AG09319 (cell line): ENCODE data around the gene SORBS1.
"Not testable (repeated sequence)": the region's sequence is repeated elsewhere in the genome, so short reads cannot be mapped to it uniquely, and the experiment has no call there.

Experiments
- DNase-seq: peaks from one replicate; pipeline ENCODE4 v3.0.0-alpha.2; 2010; ENCODE audit warnings: low read depth; ENCODE audit errors: extremely low read depth
- CTCF ChIP-seq: IDR thresholded peaks from 2 replicates; pipeline ENCODE4 v1.5.1; 2011; ENCODE audit warnings: low read depth, mild to moderate bottlenecking, inconsistent platforms, low read length, moderate library complexity

SORBS1 gene

GRCh38 chr10:95469251-95469650 is 91.9 kb downstream of the SORBS1 start:
- TF ChIP-seq CTCF = no peak
- no peak for DNase-seq

- not testable (repeated sequence) for DNase-seq
These were observed 93.5 kb downstream of the SORBS1 start for GRCh38 chr10:95467642-95468041.

- TF ChIP-seq CTCF = no peak
- no peak for DNase-seq
These were observed 94.0 kb downstream of the SORBS1 start for GRCh38 chr10:95467162-95467599.

- no peak for TF ChIP-seq CTCF
- DNase-seq = no peak
These were observed 94.7 kb downstream of the SORBS1 start for GRCh38 chr10:95466436-95466835.

- DNase-seq = no peak
- TF ChIP-seq CTCF = no peak
These were observed 96.9 kb downstream of the SORBS1 start for GRCh38 chr10:95464280-95464679.

GRCh38 chr10:95462740-95463667 is 98.2 kb downstream of the SORBS1 start:
- no peak for TF ChIP-seq CTCF
- no peak for DNase-seq

GRCh38 chr10:95461611-95462010 is 99.6 kb downstream of the SORBS1 start:
- no peak for DNase-seq
- TF ChIP-seq CTCF = no peak
